ENCODE data around the gene DNAJC2. TPM values are rescaled to one million over a fixed set of nuclear protein-coding genes. Genes with fewer than 3 reads are reported as not detected.
"Not testable (repeated sequence)": the region's sequence is repeated elsewhere in the genome, so short reads cannot be mapped to it uniquely, and the experiment has no call there.

Gene DNAJC2
- total RNA-seq, 2 donors from 2014 or later: 40.8 to 43.0 TPM

- not testable (repeated sequence) for H3K9me3 ChIP-seq (ENCODE audit: control insufficient read depth, low read length); H3K4me3 Mint-ChIP-seq; H3K27ac ChIP-seq (ENCODE audit: low read depth, low read length); H3K9ac ChIP-seq (ENCODE audit: extremely low read depth, low read length, poor library complexity, severe bottlenecking); H3K4me3 ChIP-seq (ENCODE audit: low read length); DNase-seq; H3K27ac Mint-ChIP-seq; H3K36me3 ChIP-seq (ENCODE audit: control insufficient read depth, insufficient read depth, low read length); H3K9me3 Mint-ChIP-seq; H3K36me3 Mint-ChIP-seq (ENCODE audit: low read depth); H3K4me1 ChIP-seq (ENCODE audit: control insufficient read depth, insufficient read depth, low read length)
- peak; percentile 48 for TF ChIP-seq CTCF (conservative IDR thresholded peaks at IDR 0.05)
- WGBS, 2 experiments (ENCODE audit: insufficient coverage in 1 of 2, insufficient read length in 1 of 2): 65 to 83% methylated on average over 1 of the region's 3 CpGs
- peaks cover 49% of the 10 kb centered on the region for H3K27me3 Mint-ChIP-seq (ENCODE audit: insufficient read depth)
- H3K27me3 ChIP-seq (ENCODE audit: control insufficient read depth, insufficient read depth, low read length, poor library complexity, severe bottlenecking): peaks cover 26% of the 10 kb centered on the region
- peaks cover 12% of the 10 kb centered on the region for H3K4me1 Mint-ChIP-seq
These were observed 61.7 kb downstream of the DNAJC2 start for GRCh38 chr7:103282802-103283427.

GRCh38 chr7:103280803-103281155 is 63.8 kb downstream of the DNAJC2 start:
- peaks cover 12% of the 10 kb centered on the region for H3K4me1 Mint-ChIP-seq
- peak overlapping the region; percentile 65 for H3K4me3 Mint-ChIP-seq
- not testable (repeated sequence) for H3K9ac ChIP-seq (ENCODE audit: extremely low read depth, low read length, poor library complexity, severe bottlenecking); H3K9me3 Mint-ChIP-seq; H3K4me1 ChIP-seq (ENCODE audit: control insufficient read depth, insufficient read depth, low read length); H3K9me3 ChIP-seq (ENCODE audit: control insufficient read depth, low read length); H3K27ac ChIP-seq (ENCODE audit: low read depth, low read length); H3K36me3 Mint-ChIP-seq (ENCODE audit: low read depth); H3K27ac Mint-ChIP-seq; H3K36me3 ChIP-seq (ENCODE audit: control insufficient read depth, insufficient read depth, low read length)
- 3 to 4% methylated on average over 20 to 25 of the region's 25 CpGs for WGBS, 2 experiments (ENCODE audit: insufficient coverage in 1 of 2, insufficient read length in 1 of 2)
- peaks cover 51% of the 10 kb centered on the region for H3K27me3 Mint-ChIP-seq (ENCODE audit: insufficient read depth)
- peak; percentile 67 for DNase-seq
- H3K27me3 ChIP-seq (ENCODE audit: control insufficient read depth, insufficient read depth, low read length, poor library complexity, severe bottlenecking): peaks cover 26% of the 10 kb centered on the region
- peak overlapping the region; percentile 83 for H3K4me3 ChIP-seq (ENCODE audit: low read length)

GRCh38 chr7:103279963-103280802 is 64.4 kb downstream of the DNAJC2 start:
- 0 to 1% methylated on average over 14 to 71 of the region's 71 CpGs for WGBS, 2 experiments (ENCODE audit: insufficient coverage in 1 of 2, insufficient read length in 1 of 2)
- Mint-ChIP-seq H3K4me1 (peaks cover 12% of the 10 kb centered on the region), H3K27me3 (ENCODE audit: insufficient read depth) (peaks cover 51% of the 10 kb centered on the region), H3K4me3 (peak overlapping the region; percentile 65)
- Histone ChIP-seq H3K4me3 (ENCODE audit: low read length) (peak overlapping the region; percentile 83), H3K27me3 (ENCODE audit: control insufficient read depth, insufficient read depth, low read length, poor library complexity, severe bottlenecking) (peaks cover 26% of the 10 kb centered on the region)
- DNase-seq: peak; percentile 85
- H3K9ac ChIP-seq (ENCODE audit: extremely low read depth, low read length, poor library complexity, severe bottlenecking); H3K9me3 Mint-ChIP-seq; H3K9me3 ChIP-seq (ENCODE audit: control insufficient read depth, low read length); H3K36me3 ChIP-seq (ENCODE audit: control insufficient read depth, insufficient read depth, low read length); H3K4me1 ChIP-seq (ENCODE audit: control insufficient read depth, insufficient read depth, low read length); H3K27ac Mint-ChIP-seq; H3K27ac ChIP-seq (ENCODE audit: low read depth, low read length); H3K36me3 Mint-ChIP-seq (ENCODE audit: low read depth): not testable (repeated sequence)

- not testable (repeated sequence) for H3K27ac ChIP-seq (ENCODE audit: low read depth, low read length)
These were observed 65.0 kb downstream of the DNAJC2 start for GRCh38 chr7:103279636-103279962.

GRCh38 chr7:103278195-103278594 is 66.4 kb downstream of the DNAJC2 start:
- H3K9me3 ChIP-seq (ENCODE audit: control insufficient read depth, low read length); H3K9ac ChIP-seq (ENCODE audit: extremely low read depth, low read length, poor library complexity, severe bottlenecking); H3K36me3 ChIP-seq (ENCODE audit: control insufficient read depth, insufficient read depth, low read length); H3K36me3 Mint-ChIP-seq (ENCODE audit: low read depth); H3K4me3 ChIP-seq (ENCODE audit: low read length); H3K9me3 Mint-ChIP-seq; H3K4me3 Mint-ChIP-seq; DNase-seq; H3K27ac Mint-ChIP-seq; H3K27ac ChIP-seq (ENCODE audit: low read depth, low read length); H3K4me1 ChIP-seq (ENCODE audit: control insufficient read depth, insufficient read depth, low read length): not testable (repeated sequence)
- 82 to 85% methylated on average over 1 to 2 of the region's 2 CpGs for WGBS, 2 experiments (ENCODE audit: insufficient coverage in 1 of 2, insufficient read length in 1 of 2)
- Mint-ChIP-seq H3K4me1 (peaks cover 12% of the 10 kb centered on the region), H3K27me3 (ENCODE audit: insufficient read depth) (peaks cover 51% of the 10 kb centered on the region)
- peaks cover 26% of the 10 kb centered on the region for H3K27me3 ChIP-seq (ENCODE audit: control insufficient read depth, insufficient read depth, low read length, poor library complexity, severe bottlenecking)

More at GRCh38 chr7:103279636-103279962, 65.0 kb downstream of the DNAJC2 start:
- 3 to 6% methylated on average over 7 to 12 of the region's 12 CpGs for WGBS, 2 experiments (ENCODE audit: insufficient coverage in 1 of 2, insufficient read length in 1 of 2)
- H3K36me3 Mint-ChIP-seq (ENCODE audit: low read depth); H3K27ac Mint-ChIP-seq; H3K4me1 ChIP-seq (ENCODE audit: control insufficient read depth, insufficient read depth, low read length); H3K9ac ChIP-seq (ENCODE audit: extremely low read depth, low read length, poor library complexity, severe bottlenecking); H3K9me3 Mint-ChIP-seq; H3K9me3 ChIP-seq (ENCODE audit: control insufficient read depth, low read length); H3K36me3 ChIP-seq (ENCODE audit: control insufficient read depth, insufficient read depth, low read length): not testable (repeated sequence)
- peaks cover 26% of the 10 kb centered on the region for H3K27me3 ChIP-seq (ENCODE audit: control insufficient read depth, insufficient read depth, low read length, poor library complexity, severe bottlenecking)
- peaks cover 51% of the 10 kb centered on the region for H3K27me3 Mint-ChIP-seq (ENCODE audit: insufficient read depth)
- peak overlapping the region; percentile 83 for H3K4me3 ChIP-seq (ENCODE audit: low read length)
- peaks cover 12% of the 10 kb centered on the region for H3K4me1 Mint-ChIP-seq
- DNase-seq: peak; percentile 77
- peak overlapping the region; percentile 65 for H3K4me3 Mint-ChIP-seq

GRCh38 chr7:103274867-103275266 is 69.7 kb downstream of the DNAJC2 start:
- WGBS, 2 experiments (ENCODE audit: insufficient coverage in 1 of 2, insufficient read length in 1 of 2): 94% methylated on average over 21 of the region's 24 CpGs; no CpG with 5 or more reads in 1 of the 2 experiments
- H3K9ac ChIP-seq (ENCODE audit: extremely low read depth, low read length, poor library complexity, severe bottlenecking); DNase-seq; H3K27ac Mint-ChIP-seq; H3K4me3 Mint-ChIP-seq; H3K4me1 ChIP-seq (ENCODE audit: control insufficient read depth, insufficient read depth, low read length); H3K4me3 ChIP-seq (ENCODE audit: low read length); H3K36me3 ChIP-seq (ENCODE audit: control insufficient read depth, insufficient read depth, low read length); H3K9me3 Mint-ChIP-seq; H3K27ac ChIP-seq (ENCODE audit: low read depth, low read length); H3K4me1 Mint-ChIP-seq; H3K36me3 Mint-ChIP-seq (ENCODE audit: low read depth); H3K9me3 ChIP-seq (ENCODE audit: control insufficient read depth, low read length): not testable (repeated sequence)
- H3K27me3 ChIP-seq (ENCODE audit: control insufficient read depth, insufficient read depth, low read length, poor library complexity, severe bottlenecking): peaks cover 12% of the 10 kb centered on the region
- H3K27me3 Mint-ChIP-seq (ENCODE audit: insufficient read depth): peaks cover 26% of the 10 kb centered on the region
